ENCODE data around the gene APBA3. TPM values are rescaled to one million over a fixed set of nuclear protein-coding genes. Genes with fewer than 3 reads are reported as not detected.

Gene APBA3
- total and polyA plus RNA-seq, 12 donors: 2.6 to 43.8 (median 22.3) TPM

DNA sequence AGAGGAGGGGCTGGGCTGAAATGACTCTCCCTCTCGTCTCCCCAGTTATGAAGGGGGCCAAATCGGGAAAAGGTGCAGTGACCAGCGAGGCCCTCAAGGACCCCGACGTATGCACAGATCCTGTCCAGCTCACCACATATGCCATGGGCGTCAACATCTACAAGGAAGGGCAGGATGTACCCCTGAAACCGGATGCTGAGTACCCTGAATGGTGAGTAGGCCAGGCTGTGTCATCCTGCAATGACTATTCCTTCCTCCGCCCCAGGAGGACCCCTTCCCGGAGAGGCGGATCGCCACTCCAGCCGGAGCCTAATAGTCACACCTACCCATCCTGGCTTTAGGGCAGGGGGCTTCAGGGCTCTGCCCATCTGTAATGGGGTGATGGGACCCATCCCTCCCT, 3.6 kb upstream of the APBA3 start:
- no peak for DNase-seq
- Histone ChIP-seq H3K4me1 (replicated peaks in 1 of 2) (peaks cover 13 to 26% of the 10 kb centered on the region in 2 donors), H3K9me3 (replicated peaks in 1 of 3) (no peaks in the 10 kb centered on the region), H3K27ac (no peak overlapping the region), H3K36me3 (replicated peaks in 1 of 2) (peaks cover 0 to 29% of the 10 kb centered on the region in 2 donors), H3K27me3 (no peaks in the 10 kb centered on the region), H3K4me3 (no peak overlapping the region)
- WGBS, 4 donors: 91 to 96% (median 92%) methylated on average over 4 to 12 of the region's 12 CpGs
- intact Hi-C loops (cut with DNase I): no loop called here
- TF ChIP-seq, protein P1, sequence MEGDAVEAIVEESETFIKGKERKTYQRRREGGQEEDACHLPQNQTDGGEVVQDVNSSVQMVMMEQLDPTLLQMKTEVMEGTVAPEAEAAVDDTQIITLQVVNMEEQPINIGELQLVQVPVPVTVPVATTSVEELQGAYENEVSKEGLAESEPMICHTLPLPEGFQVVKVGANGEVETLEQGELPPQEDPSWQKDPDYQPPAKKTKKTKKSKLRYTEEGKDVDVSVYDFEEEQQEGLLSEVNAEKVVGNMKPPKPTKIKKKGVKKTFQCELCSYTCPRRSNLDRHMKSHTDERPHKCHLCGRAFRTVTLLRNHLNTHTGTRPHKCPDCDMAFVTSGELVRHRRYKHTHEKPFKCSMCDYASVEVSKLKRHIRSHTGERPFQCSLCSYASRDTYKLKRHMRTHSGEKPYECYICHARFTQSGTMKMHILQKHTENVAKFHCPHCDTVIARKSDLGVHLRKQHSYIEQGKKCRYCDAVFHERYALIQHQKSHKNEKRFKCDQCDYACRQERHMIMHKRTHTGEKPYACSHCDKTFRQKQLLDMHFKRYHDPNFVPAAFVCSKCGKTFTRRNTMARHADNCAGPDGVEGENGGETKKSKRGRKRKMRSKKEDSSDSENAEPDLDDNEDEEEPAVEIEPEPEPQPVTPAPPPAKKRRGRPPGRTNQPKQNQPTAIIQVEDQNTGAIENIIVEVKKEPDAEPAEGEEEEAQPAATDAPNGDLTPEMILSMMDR (IDR thresholded peaks at IDR 0.05): no peak
- no peak for TF ChIP-seq POLR2A (IDR thresholded peaks at IDR 0.05)

DNA sequence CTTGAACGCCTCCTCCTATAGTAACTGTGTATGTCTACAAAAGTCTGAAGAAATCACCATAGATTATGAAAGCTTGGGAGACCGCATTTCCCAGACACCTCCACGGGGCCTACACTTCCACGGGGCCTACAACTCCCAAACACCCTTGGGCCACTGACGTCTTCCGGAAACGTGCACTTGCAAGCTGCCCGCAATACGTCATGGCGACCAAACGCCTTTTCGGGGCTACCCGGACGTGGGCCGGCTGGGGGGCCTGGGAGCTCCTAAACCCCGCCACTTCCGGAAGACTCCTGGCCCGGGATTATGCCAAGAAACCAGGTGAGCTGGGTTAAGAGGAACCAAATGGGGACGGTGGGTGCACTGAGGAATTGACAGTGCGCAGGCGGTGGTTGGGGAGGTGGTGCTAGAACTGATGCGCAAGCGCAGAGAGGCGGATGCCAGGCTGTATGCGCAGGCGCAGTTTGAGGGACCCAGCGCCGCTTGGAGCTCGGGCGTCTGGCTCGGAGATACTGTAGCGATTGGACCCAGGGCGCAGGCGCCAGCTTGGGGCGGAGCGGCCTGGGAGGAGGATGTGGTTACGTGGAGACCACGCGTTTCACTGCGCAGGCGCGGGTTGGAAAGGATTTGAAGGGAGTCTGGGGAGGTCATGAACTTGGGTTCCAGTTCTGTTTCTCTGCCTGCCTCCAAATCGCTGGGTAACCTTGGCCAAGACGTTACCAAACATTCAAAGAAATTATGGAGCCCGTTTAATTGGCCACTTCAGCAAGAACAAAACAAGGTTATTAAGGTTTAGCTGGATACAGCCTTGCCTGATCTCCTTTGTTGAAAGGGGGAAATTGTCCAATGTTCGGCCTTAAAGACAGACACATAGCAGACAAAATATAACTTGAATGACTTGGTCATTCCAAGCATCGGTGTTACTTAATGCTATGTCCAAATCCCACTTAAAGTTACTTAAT, 1.3 kb upstream of the APBA3 start, which contains the start of gene MRPL54:
TSS of gene MRPL54 (plus strand) at position 182 of the 959 bp plus-strand sequence. CDS start at position 201, 19 bp downstream.
- Histone ChIP-seq H3K27me3 (no peaks in the 10 kb centered on the region), H3K36me3 (replicated peaks in 1 of 2) (peaks cover 0 to 34% of the 10 kb centered on the region in 2 donors), H3K4me1 (replicated peaks in 1 of 2) (peaks cover 13 to 28% of the 10 kb centered on the region in 2 donors), H3K4me3 (peak within 1 kb of the TSS; percentile 43 to 98 (median 92)), H3K27ac (peak within 1 kb of the TSS; percentile 95 to 99 (median 99)), H3K9me3 (replicated peaks in 1 of 3) (no peaks in the 10 kb centered on the region)
- DNase-seq: peak; percentile 99 to 100 (median 99)
- 3 to 6% (median 3%) methylated on average over 19 to 47 of the region's 47 CpGs for WGBS, 4 donors
- TF ChIP-seq, protein P1 (IDR thresholded peaks at IDR 0.05): no peak
- peak; percentile 85 to 87 for TF ChIP-seq POLR2A (IDR thresholded peaks at IDR 0.05)
- intact Hi-C loops (cut with DNase I): no loop called here

DNA sequence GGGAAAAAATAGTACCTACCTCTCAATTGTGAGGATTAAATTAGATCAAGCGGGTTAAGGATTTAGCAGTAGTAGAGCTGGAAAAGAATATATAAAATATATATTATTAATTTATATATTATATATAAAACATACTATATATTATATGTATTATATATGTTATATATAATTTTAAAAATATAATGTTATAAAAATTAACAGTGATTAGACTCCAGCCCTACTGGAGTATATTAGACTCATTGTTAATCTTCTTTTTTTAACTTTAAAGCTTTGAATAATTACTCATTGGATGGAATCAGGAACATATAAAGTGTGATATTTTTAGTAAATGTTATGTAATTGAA, 610 bp upstream of the APBA3 start:
- WGBS, 4 donors: 57 to 72% (median 63%) methylated on average over 1 of the region's 1 CpG
- Histone ChIP-seq H3K36me3 (replicated peaks in 1 of 2) (peaks cover 0 to 34% of the 10 kb centered on the region in 2 donors), H3K4me3 (peak overlapping the region in 1 of 4 donors; percentile 97), H3K27ac (peak overlapping the region; percentile 95 to 99 (median 99)), H3K27me3 (no peaks in the 10 kb centered on the region), H3K9me3 (replicated peaks in 1 of 3) (no peaks in the 10 kb centered on the region), H3K4me1 (replicated peaks in 1 of 2) (peaks cover 13 to 28% of the 10 kb centered on the region in 2 donors)
- TF ChIP-seq, protein P1 (IDR thresholded peaks at IDR 0.05): no peak
- TF ChIP-seq POLR2A (IDR thresholded peaks at IDR 0.05): no peak
- no peak for DNase-seq
- intact Hi-C loops (cut with DNase I): no loop called here

DNA sequence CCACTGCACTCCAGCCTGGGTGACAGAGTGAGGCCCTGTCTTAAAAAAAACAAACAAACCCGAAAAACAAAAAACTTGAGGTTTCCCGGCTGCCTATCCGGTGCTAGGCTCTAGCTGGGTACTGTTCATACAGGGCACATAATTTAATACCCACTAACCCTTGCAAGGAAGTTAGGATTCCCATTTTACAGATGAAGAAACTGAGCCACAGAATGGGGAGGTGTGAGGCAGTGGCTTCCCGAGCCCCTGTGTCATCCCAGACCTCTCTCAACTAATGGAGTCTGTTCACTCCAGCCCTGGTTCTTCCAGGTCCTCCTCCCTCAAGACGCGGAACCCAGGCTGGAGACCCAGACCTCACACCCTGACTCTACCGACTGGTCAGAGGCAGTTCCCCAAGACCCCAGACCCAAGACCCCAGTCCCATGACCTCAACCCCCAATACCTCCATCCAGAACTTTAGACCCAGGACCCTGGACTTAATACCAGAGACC, 576 bp downstream of the APBA3 start:
- peaks cover 0 to 22% of the 10 kb centered on the region in 2 donors for H3K36me3 ChIP-seq (replicated peaks in 1 of 2)
- no peaks in the 10 kb centered on the region for H3K27me3 ChIP-seq
- WGBS, 4 donors: 31 to 36% (median 32%) methylated on average over 7 of the region's 7 CpGs
- peaks cover 13 to 28% of the 10 kb centered on the region in 2 donors for H3K4me1 ChIP-seq (replicated peaks in 1 of 2)
- TF ChIP-seq POLR2A (IDR thresholded peaks at IDR 0.05): no peak
- TF ChIP-seq, protein P1 (IDR thresholded peaks at IDR 0.05): no peak
- H3K4me3 ChIP-seq: peak overlapping the region; percentile 43 to 98 (median 92)
- DNase-seq: peak in 3 of 7 donors; percentile 9 to 57 (median 36)
- peak overlapping the region; percentile 22 to 98 (median 88) for H3K27ac ChIP-seq
- no peaks in the 10 kb centered on the region for H3K9me3 ChIP-seq (replicated peaks in 1 of 3)
- intact Hi-C loops (cut with DNase I): no loop called here

Measured in adrenal gland (tissue), 12 donors.